RWPE2 (cell line): ENCODE results near the gene IDI2.

Source experiments
- ATAC-seq: fragments of 200-7000 bp; cut with Tn5 transposase; 3 replicates; pipeline ENCODE4 v1.9.1; 2021; ENCODE audit warnings: low read depth
- DNase-seq: peaks from one replicate; pipeline ENCODE4 v3.0.0-alpha.2; 2020; ENCODE audit warnings: low spot score
- H3K27ac ChIP-seq: fragments of 450-650 bp; 2 replicates; pipeline ENCODE4 v1.5.1; 2017; ENCODE audit warnings: mild to moderate bottlenecking; ENCODE audit not compliant: poor library complexity, severe bottlenecking
- H3K27me3 ChIP-seq: fragments of 250-450 bp; sonication (Bioruptor Pico); 2 replicates; pipeline ENCODE4 v1.5.1; 2021; ENCODE audit warnings: mild to moderate bottlenecking, moderate library complexity; ENCODE audit not compliant: insufficient read depth, poor library complexity, severe bottlenecking
- H3K36me3 ChIP-seq: fragments of 250-450 bp; sonication (Bioruptor Pico); 2 replicates; pipeline ENCODE4 v1.5.1; 2020; ENCODE audit warnings: low read depth, mild to moderate bottlenecking, moderate library complexity
- H3K4me1 ChIP-seq: fragments of 250-450 bp; sonication (Bioruptor Pico); 2 replicates; pipeline ENCODE4 v1.5.1; 2021; ENCODE audit warnings: mild to moderate bottlenecking, moderate library complexity; ENCODE audit not compliant: insufficient read depth, poor library complexity, severe bottlenecking
- H3K4me3 ChIP-seq: fragments of 250-450 bp; sonication (Bioruptor Pico); 2 replicates; pipeline ENCODE4 v1.5.1; 2021; ENCODE audit warnings: mild to moderate bottlenecking, moderate library complexity; ENCODE audit not compliant: severe bottlenecking
- H3K9me3 ChIP-seq: fragments of 250-450 bp; sonication (Bioruptor Pico); 2 replicates; pipeline ENCODE4 v1.5.1; 2021; ENCODE audit warnings: mild to moderate bottlenecking, moderate library complexity; ENCODE audit not compliant: severe bottlenecking
- TF ChIP-seq, protein P1 (sequence below): fragments of 450-650 bp; IDR thresholded peaks from one replicate; pipeline ENCODE4 v1.5.1; 2017; ENCODE audit warnings: mild to moderate bottlenecking, moderate library complexity; ENCODE audit not compliant: poor library complexity, severe bottlenecking

IDI2 gene

DNA sequence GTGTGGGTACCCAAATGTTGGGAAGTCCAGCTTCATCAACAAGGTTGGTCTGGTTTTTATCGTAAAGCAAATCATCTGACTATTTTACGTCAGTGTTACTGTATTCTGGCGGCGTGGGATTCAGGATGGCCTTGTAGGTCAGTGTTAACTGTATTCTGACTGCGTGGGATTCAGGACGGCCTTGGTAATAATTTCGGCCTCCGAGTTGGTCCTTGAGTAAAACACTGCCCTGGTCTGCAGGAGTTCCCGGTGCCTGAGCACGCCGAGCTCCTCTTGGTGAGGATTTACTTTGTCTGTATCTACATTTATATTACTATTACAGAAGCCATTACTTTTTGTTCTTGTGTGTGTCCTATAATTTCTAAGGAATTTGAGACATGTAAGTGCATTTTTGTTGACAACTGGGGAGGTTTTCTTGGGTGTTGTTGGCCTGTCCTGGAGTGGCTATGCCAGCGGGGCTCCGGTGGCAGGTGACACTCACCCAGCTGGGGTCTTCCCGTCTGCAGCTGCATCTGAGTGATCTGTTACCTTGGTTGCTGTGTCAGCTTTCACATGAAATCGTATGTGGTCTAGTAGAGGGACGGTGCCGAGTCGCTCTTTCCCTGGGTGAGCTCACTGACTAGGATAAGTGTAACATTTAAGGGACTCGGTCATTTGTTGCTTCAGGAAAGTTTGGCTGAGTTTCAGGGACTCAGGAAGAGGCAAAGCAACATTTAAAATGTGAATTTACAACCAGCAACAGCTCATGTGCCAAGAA lies 28.2 kb downstream of the IDI2 start:
- Histone ChIP-seq H3K27me3 (no peaks in the 10 kb centered on the region), H3K4me1 (no peaks in the 10 kb centered on the region), H3K27ac (no peak overlapping the region), H3K4me3 (no peak overlapping the region), H3K36me3 (peaks cover 97% of the 10 kb centered on the region), H3K9me3 (no peaks in the 10 kb centered on the region)
- DNase-seq (no peak), ATAC-seq (no peak)
- TF ChIP-seq, protein P1, sequence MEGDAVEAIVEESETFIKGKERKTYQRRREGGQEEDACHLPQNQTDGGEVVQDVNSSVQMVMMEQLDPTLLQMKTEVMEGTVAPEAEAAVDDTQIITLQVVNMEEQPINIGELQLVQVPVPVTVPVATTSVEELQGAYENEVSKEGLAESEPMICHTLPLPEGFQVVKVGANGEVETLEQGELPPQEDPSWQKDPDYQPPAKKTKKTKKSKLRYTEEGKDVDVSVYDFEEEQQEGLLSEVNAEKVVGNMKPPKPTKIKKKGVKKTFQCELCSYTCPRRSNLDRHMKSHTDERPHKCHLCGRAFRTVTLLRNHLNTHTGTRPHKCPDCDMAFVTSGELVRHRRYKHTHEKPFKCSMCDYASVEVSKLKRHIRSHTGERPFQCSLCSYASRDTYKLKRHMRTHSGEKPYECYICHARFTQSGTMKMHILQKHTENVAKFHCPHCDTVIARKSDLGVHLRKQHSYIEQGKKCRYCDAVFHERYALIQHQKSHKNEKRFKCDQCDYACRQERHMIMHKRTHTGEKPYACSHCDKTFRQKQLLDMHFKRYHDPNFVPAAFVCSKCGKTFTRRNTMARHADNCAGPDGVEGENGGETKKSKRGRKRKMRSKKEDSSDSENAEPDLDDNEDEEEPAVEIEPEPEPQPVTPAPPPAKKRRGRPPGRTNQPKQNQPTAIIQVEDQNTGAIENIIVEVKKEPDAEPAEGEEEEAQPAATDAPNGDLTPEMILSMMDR, result no peak

DNA sequence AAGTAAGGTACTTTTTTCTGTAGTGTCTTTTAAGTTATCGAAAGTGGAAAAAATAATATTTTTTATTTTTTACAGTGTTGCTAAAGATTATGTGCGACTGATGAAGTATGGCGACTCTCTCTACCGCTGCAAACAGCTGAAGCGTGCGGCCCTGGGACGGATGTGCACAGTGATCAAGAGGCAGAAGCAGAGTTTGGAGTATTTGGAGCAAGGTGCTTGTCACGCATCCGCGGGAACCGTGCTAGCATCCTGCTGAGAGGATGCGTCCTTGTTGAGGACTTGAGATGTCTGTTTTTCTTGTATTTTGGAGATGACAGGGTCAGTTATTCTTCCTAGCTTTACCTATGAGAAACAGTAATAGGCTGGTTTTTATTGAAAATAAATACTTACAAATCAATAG lies 29.6 kb downstream of the IDI2 start:
- Histone ChIP-seq H3K4me1 (no peaks in the 10 kb centered on the region), H3K36me3 (peaks cover 87% of the 10 kb centered on the region), H3K9me3 (no peaks in the 10 kb centered on the region), H3K27ac (no peak overlapping the region), H3K27me3 (no peaks in the 10 kb centered on the region), H3K4me3 (no peak overlapping the region)
- DNase-seq, result no peak
- ATAC-seq, result no peak
- TF ChIP-seq, protein P1, result no peak

DNA sequence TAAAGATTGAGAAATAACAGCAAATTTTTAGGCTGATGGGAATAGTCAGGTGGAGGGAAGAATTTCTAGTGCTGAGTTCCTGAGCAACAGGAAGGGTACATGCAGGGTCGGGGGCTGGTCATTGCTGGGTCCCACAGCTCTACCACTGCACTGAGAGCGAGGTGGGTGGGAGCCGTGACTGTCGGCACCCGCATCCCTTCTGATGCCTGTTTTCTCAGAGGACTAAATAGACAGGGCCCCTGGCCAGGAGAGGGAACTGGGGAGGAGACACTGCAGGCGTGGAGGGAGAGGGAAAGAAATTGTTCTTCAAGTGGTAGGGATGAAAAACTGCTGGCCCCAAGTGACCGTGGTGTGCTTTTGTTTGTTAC lies 30.1 kb downstream of the IDI2 start:
- Histone ChIP-seq H3K4me3 (no peak overlapping the region), H3K27me3 (no peaks in the 10 kb centered on the region), H3K27ac (no peak overlapping the region), H3K4me1 (no peaks in the 10 kb centered on the region), H3K36me3 (peaks cover 87% of the 10 kb centered on the region), H3K9me3 (no peaks in the 10 kb centered on the region)
- TF ChIP-seq, protein P1, result no peak
- DNase-seq, result no peak
- no peak for ATAC-seq

DNA sequence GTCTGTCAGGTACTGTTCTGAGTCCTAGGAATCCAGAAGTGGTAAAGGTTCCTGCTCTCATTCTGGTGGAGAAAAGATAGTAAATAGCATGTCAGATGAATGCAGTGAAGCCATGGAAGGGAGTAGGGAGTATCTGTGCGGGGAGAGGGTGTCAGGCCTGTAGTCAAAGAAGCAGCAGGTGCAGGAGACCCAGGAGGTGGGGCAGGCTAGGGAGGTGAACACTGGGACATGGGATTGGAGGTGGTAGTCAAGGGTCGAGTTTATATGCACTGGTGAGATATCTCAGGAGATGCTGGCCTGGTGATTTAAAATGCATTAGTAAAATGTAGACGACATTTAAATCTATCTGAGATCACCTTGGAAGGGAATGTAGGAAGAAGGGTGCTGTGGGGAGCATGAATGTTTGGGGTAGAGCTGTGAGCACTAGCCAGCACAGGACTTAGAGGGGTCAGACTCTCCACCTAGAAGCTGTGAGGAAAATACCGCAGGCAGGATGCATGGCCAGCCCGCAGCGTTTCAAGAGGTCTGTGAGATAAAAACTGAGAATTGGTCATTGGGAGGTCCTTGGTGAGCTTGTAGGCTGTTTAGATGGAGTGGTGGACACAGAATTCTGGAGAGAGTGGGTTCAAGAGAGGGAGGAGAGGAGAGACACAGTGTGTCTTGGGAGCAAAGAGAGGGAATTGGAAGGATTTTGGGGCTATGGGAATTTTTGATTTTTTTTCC lies 30.7 kb downstream of the IDI2 start:
- H3K27me3 ChIP-seq, result no peaks in the 10 kb centered on the region
- peaks cover 87% of the 10 kb centered on the region for H3K36me3 ChIP-seq
- no peaks in the 10 kb centered on the region for H3K4me1 ChIP-seq
- no peak overlapping the region for H3K4me3 ChIP-seq
- TF ChIP-seq, protein P1, result no peak
- H3K9me3 ChIP-seq, result no peaks in the 10 kb centered on the region
- ATAC-seq (no peak), DNase-seq (no peak)
- H3K27ac ChIP-seq, result no peak overlapping the region

DNA sequence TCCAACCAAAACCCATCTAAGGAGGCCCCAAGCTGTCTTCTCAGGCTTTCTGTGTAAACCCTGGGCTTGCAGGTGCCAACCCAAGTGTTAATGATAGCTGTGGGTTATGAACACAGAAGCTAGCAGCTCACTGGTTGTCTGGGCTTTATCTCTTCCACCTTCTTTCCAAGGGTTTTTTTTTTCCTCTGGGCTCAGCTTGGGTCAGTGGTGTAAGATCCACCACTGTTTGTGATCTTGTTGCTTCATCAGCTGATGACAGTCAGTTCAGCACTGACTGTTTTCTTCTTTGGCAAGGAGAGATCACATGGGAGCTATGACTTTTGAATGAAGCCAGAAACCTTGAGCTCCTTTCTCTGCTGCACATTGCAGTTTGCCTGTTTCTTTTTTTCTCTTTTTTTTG lies 32.8 kb downstream of the IDI2 start:
- ATAC-seq, result no peak
- Histone ChIP-seq H3K4me3 (no peak overlapping the region), H3K4me1 (peaks cover 4% of the 10 kb centered on the region), H3K27me3 (no peaks in the 10 kb centered on the region), H3K36me3 (peaks cover 73% of the 10 kb centered on the region), H3K27ac (no peak overlapping the region), H3K9me3 (no peaks in the 10 kb centered on the region)
- TF ChIP-seq, protein P1, result no peak
- no peak for DNase-seq
